Measurements from ENCODE around the gene HSPB7.
"Not testable (repeated sequence)": the region's sequence is repeated elsewhere in the genome, so short reads cannot be mapped to it uniquely, and the experiment has no call there.

The HSPB7 gene

GRCh38 chr1:16032388-16033102 is 14.7 kb upstream of the HSPB7 start:
- DNase-seq (ENCODE audit: low read depth), result peak; percentile 84
- TF ChIP-seq CTCF (conservative IDR thresholded peaks at IDR 0.05; ENCODE audit: low read length), result peak; percentile 85
- H3K4me3 ChIP-seq (ENCODE audit: low read length), result no peak overlapping the region

- no peak overlapping the region for H3K4me3 ChIP-seq (ENCODE audit: low read length)
- TF ChIP-seq CTCF (conservative IDR thresholded peaks at IDR 0.05; ENCODE audit: low read length), result no peak
- no peak for DNase-seq (ENCODE audit: low read depth)
These were observed 13.7 kb upstream of the HSPB7 start for GRCh38 chr1:16031551-16031950.

GRCh38 chr1:16029288-16029687 is 11.4 kb upstream of the HSPB7 start:
- H3K4me3 ChIP-seq (ENCODE audit: low read length), result no peak overlapping the region
- DNase-seq (ENCODE audit: low read depth), result no peak
- TF ChIP-seq CTCF (conservative IDR thresholded peaks at IDR 0.05; ENCODE audit: low read length), result no peak

GRCh38 chr1:16029003-16029268 is 11.1 kb upstream of the HSPB7 start:
- not testable (repeated sequence) for H3K4me3 ChIP-seq (ENCODE audit: low read length); DNase-seq (ENCODE audit: low read depth)

- no peak for TF ChIP-seq CTCF (conservative IDR thresholded peaks at IDR 0.05; ENCODE audit: low read length)
- no peak for DNase-seq (ENCODE audit: low read depth)
- no peak overlapping the region for H3K4me3 ChIP-seq (ENCODE audit: low read length)
These were observed 10.6 kb upstream of the HSPB7 start for GRCh38 chr1:16028237-16029002.

GRCh38 chr1:16026723-16027484 is 9.1 kb upstream of the HSPB7 start:
- H3K4me3 ChIP-seq (ENCODE audit: low read length), result peak overlapping the region; percentile 20
- DNase-seq (ENCODE audit: low read depth), result no peak
- no peak for TF ChIP-seq CTCF (conservative IDR thresholded peaks at IDR 0.05; ENCODE audit: low read length)

GRCh38 chr1:16026302-16026701 is 8.5 kb upstream of the HSPB7 start:
- not testable (repeated sequence) for DNase-seq (ENCODE audit: low read depth); H3K4me3 ChIP-seq (ENCODE audit: low read length)

All from AG10803 (cell line).